GM19193 (cell line): ENCODE data around the gene SERPING1.

Experiments used
- POLR2A ChIP-seq: IDR thresholded peaks from 4 replicates; pipeline ENCODE4 v1.6.1; 2011; ENCODE audit not compliant: insufficient read depth, insufficient read length; ENCODE audit errors: extremely low read depth

Gene SERPING1

DNA sequence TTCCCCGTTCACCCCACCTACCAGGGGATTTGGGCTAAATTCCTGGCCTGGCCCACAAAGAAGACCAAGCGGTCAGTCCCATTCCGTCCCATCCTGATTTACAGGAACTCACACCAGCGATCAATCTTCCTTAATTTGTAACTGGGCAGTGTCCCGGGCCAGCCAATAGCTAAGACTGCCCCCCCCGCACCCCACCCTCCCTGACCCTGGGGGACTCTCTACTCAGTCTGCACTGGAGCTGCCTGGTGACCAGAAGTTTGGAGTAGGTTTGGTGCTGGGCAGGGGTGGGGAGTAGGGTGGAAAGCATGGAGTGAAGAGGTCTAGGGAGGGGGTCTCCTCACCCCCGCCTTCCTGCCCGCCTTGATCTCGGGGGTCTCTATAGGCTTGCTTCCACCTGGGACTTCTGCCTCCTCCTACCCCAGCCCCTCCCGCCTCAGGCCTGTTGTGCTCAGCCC, at the start of gene SERPING1:
Gene SERPING1, plus strand, starts transcription at position 225 of the 455 bp plus-strand sequence. CDS start 586 bp downstream, outside the sequence.
- no peak for TF ChIP-seq POLR2A

DNA sequence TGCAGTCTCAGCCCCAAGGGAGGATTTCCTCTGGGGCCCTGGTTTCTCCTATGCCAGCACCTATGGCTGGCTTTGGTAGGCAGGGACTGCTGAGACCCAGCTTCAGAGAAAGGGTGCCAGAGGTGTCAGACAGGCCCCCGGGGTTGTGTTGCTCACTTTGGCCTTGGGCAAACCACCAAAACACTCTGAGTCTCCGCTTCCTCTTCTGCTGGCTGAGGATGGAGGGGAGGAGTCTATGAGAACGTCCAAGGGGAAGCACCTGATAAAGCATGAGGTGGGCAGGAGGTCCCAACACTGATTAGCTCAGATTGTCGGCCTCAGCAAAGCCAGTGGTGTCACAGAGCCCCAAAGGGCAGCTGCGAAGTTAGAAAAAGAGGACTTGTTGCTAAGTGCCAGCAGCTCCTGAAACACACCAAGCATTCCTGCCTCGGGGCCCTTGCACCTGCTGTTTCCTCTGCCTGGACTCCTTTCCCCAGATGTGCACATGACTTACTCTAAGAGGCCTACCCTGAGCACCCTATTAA, 49.6 kb upstream of the SERPING1 start:
- TF ChIP-seq POLR2A = no peak

DNA sequence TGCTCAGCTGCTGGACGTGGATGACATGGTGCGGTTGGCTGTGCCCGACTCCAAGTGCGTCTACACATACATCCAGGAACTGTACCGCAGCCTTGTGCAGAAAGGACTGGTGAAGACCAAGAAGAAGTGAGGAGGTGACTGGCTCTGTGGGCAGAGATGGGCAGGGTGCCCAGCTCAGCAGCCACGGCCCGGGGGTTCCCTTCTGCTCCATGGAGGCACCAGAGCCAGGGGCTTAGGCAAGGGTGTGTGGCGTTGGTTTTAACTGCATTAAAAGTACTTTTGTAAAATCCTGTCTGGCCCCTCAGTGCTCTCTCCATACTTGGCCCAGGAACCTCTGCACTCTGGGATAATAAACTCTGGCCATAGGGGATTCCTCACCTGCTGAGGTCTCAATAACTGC, 47.5 kb upstream of the SERPING1 start:
- TF ChIP-seq POLR2A = no peak

DNA sequence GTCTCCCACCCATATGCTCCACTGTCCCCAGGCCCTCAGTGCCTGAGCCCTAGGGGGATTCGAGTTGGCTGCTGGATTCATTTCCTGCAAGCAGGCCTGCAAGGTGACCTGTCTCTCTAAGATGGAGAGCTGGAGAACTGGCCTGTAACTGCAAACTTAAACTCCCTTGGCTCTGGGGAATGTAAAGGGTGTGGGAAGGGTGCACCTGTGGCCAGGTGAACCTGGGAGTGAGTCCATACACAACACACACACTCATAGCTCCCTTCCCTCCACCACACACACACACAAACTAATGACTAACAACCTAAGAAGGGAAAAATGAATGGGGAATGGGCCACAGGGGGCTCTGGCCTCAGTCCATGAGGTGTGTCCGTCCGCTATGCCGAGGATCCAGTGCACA, 45.5 kb upstream of the SERPING1 start:
- no peak for TF ChIP-seq POLR2A

DNA sequence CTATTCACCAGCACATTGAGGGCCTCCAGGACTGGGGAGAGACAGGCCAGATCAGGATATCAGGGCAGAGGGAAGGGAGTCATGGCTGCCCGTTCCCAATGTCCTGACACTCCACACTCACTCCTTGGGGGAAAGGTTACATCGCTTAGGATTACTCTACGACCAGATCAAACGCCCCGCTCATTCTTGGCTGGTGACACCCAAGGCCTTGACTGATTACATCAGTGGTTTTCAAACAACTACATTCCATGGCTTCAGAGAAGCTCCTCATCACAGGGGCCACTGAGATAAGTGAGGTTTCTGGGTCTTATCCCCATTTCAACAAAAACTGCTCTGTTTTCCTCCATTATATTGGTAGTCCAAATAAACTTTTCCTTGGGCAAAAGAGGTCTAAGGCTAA, 45.0 kb upstream of the SERPING1 start:
- TF ChIP-seq POLR2A = no peak

DNA sequence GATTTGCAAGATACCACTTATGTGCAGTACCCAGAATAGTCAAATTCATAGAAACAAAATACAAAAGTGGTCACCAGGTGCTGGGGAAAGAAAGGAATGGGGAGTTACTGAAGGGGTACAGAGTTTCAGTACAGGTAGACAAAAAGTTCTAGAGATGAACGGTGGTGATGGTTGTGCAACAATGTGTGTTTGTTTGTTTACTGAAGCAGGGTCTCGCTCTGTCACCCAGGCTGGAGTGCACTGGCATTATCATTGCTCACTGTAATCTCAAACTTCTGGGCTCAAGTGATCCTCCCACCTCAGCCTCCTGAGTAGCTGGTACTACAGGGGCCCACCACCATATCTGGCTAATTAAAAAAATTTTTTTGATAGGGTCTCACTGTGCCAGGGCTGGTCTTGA, 42.1 kb upstream of the SERPING1 start:
- no peak for TF ChIP-seq POLR2A

DNA sequence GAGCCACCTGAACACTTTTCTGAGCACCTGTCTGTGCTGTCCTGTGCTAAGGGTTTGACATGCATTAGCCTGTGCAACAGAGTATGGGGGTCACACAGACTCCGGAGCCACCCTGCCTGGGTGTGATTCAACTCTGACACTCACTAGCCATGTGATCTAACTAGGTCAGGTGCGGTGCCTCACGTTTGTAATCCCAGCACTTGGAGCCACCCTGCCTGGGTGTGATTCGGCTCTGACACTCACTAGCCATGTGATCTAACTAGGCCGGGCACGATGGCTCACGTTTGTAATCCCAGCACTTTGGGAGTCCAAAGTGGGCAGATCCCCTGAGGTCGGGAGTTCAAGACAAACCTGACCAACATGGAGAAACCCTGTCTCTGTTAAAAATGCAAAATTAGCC, 41.4 kb upstream of the SERPING1 start:
- TF ChIP-seq POLR2A = no peak

DNA sequence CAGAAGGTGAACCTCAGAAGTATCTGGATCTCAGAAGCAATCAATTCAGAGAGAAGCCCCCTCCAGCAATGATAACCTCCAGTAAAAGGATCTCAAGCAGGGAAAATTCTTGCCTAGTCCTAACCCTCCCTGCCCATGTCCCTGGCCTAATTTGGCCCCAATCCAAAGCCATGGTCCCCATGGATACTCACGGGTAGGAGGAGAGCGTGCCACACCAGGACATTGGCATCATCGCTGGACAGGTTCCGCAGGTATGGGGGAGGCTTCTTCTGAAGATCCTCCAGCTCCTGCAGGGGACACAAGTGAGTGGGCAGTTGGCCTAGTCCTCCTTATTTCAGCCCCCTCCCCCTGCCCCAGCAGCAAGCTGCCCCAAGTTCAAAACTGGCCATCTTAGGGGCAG, 37.3 kb upstream of the SERPING1 start:
- no peak for TF ChIP-seq POLR2A

DNA sequence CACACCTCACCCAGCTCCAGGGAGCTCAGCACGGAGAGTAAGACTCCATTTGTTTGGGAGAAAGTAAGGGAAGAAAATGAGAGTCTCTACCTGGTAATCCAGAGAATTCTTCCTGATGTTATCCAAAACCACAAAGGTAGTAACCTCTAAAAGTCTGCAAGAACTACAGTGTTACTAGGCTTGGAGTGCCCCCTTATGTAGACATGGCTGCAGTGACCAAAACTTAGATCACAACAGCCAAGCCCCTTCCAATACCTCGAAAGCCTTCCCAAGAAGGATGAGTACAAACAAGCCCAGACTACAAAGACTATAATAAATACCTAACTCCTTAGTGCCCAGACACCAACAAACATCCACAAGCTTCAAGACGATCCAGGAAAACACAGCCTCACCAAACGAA, 34.9 kb upstream of the SERPING1 start:
- no peak for TF ChIP-seq POLR2A

DNA sequence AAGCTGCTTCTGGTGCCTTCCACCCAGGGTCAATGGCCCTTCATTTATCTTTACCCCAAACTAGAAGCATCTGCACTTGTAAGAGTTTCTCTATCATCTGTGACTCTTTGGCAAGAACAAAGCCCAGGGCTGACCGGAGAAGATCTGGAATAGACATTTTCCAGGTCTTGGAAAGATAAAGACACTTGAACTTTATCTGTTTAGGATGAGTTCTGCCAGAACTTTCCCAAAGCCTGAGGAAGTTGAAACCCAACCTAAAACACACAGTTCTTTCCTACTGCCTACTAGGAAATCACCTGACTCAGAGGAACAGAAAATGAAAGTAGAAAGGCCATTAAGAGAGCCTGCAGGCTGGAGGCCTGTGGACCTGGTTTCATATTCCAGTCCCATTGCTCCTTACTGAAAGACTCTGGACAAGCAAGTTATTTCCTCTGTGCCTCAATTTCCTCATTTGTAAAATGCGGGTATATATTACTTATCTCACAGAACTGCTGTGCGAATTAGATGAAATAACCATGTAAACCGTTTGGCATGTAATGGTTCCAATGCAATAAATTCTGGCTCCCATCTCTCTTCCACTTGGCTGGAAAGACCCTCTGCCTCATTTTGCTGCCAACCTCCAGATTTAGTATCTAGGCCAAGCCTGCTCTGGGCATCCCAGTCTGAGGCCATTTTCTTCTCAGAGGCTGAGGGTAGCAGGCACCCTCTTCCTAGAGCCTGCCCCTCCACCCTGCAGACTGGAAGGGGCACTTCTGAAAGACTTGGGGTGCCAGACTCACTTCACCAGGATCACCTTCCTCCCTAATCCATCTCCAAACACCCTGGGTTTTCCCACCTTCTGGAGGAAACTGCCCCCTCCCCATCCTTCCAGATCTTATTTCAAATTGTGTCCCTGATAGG, 31.2 kb upstream of the SERPING1 start:
- peak; percentile 45 for TF ChIP-seq POLR2A

DNA sequence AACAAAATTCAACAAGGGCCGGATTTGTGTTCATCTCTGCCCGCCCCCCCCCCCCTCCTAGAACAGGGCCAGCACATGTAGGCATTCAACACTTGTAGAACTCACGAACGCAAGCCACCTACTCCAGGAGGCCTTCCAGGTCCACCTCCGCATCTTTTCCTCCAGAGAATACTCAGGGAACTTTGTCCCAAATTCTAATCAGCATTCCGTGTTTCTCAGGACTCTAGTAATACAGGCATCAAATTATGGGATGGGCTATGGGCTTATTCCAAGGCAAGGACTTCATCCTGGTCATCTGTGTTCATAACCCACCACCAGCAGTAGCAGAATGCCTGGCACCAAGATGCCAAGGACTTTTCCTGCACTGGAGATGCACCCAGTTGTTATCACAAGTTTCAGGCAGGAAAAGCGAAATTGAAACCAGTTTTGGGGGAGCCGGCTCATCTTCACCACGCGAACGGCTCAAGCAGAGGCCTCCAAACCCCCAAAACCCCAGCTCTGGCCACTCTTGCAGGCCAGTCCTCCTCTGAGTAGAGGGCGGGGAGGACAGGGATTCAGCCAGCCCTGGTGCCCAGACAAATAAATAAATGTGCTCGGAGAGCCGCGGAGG, 30.5 kb upstream of the SERPING1 start:
- no peak for TF ChIP-seq POLR2A

DNA sequence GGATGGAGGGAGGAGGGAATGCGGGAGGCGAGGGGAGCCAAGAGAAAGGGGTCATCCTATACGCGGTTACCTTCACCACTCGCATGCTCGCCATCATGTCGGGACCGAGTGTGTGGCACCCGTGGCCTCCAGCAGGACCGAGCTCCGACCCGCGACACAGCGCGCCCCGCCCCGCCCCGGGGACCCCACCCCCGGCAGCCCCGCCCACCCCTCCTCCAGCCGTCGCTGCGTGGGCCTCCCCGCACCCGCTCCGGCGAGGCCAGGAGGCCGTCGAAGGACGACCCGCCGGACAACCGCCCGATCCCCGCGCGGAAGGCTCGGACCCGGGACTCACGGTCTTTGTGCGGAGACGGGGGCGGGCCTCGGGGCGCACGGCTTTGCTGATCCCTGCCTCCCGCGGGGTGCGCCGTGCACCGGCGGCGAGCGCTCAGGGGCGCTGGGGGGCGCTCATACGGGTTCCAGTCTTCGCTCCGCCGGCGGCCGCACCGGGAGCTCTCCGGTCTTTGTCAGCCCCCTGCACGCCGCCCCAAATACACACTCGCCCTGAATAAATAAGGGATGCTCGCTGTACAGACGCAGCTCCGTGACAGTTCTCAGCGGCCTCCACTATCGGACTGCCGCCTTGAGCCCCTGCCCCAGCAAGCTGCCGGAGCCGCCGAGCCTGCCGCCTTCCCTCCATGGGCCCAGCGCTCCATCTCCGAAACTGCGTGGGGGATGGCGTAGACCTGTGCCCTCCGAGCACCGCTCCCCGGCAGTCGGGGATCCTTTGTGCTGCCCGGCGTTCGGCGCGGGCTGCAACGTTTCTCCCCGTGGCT, 29.8 kb upstream of the SERPING1 start, which contains the start of gene UBE2L6:
Gene UBE2L6, minus strand, starts transcription at position 158 of the 815 bp plus-strand sequence. Its CDS starts 61 bp downstream, at position 97.
- TF ChIP-seq POLR2A = peak; percentile 54

DNA sequence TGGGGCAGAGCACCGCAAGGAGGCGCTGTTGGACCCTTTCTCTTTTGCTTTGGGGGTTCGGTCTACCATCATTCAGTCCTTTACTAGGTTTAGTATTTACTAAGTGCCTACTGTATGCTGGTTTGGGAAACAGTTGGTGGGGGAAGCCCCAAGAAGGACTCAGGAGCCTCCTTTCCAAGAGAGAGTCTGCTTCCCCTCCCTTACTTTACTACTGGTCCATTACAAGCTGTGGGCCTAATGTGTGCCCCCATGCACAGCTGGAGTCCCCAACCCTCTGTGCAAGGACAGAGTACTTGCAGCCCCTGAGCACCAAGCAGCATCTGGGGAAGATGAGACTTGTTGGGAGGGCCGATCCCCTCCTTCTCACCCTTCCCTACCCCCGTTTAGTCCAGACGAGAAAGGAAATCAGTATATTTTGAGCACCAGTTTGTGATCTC, 29.1 kb upstream of the SERPING1 start:
- TF ChIP-seq POLR2A = no peak

DNA sequence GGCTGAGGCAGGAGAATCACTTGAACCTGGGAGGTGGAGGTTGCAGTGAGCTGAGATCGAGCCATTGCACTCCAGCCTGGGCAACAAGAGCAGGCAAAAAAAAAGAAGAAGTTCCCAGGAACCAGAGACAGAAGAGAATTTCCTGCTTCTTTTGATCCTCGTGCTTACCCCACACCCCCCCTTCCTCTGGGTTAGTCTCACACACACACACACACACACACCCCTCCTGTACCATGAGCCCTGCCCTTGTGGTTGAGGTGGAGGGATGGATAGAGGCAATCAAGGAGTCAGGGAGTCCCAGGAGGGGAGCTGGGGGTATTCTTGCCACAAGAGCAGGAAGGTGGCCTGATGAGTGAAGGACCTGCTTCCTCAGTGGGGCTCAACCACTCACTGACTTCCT, 25.9 kb upstream of the SERPING1 start:
- TF ChIP-seq POLR2A = no peak

DNA sequence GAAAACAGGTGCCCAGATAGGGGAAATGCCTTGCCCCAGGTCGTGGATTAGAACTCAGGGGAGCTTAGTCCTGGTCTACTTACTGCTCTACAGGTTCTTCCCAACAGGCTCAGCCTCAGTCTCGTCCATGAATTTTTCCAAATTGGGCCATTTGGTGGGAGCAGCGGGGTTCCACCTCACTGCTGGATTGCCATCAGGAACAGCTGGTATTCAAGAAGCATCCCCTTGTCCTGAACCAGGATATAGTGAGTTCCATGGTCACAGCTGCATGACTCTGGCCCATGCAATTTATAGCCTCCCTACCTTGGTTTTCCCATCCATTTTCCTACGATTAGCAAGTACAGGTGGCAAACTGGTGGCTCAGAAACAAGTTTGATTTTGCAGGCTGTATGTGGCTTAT, 23.4 kb upstream of the SERPING1 start:
- TF ChIP-seq POLR2A = no peak
